Measurements from ENCODE around the gene NR2C2. TPM values are rescaled to one million over a fixed set of nuclear protein-coding genes. Genes with fewer than 3 reads are reported as not detected.

Gene NR2C2
- total RNA-seq, 2 donors from 2014 or later, result 54.4 to 60.8 TPM

DNA sequence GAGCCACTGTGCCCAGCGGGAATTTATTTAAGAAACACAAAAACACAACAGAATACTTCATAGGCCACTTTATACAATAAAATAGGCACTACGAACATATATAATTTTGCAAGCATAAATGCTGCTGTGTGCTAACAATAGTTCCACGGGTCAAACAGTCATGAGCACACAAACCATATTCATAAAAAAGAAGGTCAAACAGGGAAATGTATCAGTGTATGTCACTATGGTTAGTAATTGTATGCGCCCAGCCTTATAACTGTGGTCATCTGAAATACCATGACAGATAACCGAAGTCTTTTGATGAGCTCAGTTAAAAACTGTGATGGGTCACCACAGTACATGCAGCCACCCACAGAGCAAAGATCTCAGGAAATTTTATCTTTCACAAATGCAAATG is 38.1 kb upstream of the NR2C2 start:
- Histone ChIP-seq H3K4me3 (ENCODE audit: low read length) (no peak overlapping the region), H3K36me3 (ENCODE audit: control insufficient read depth, insufficient read depth, low read length) (no peaks in the 10 kb centered on the region), H3K27ac (ENCODE audit: low read depth, low read length) (no peak overlapping the region), H3K9ac (ENCODE audit: extremely low read depth, low read length, poor library complexity, severe bottlenecking) (no peak overlapping the region), H3K4me1 (ENCODE audit: control insufficient read depth, insufficient read depth, low read length) (peaks cover 7% of the 10 kb centered on the region), H3K27me3 (ENCODE audit: control insufficient read depth, insufficient read depth, low read length, poor library complexity, severe bottlenecking) (no peaks in the 10 kb centered on the region), H3K9me3 (ENCODE audit: control insufficient read depth, low read length) (peaks cover 8% of the 10 kb centered on the region)
- peaks cover 12% of the 10 kb centered on the region for H3K4me1 Mint-ChIP-seq
- 82 to 97% methylated on average over 4 to 5 of the region's 5 CpGs for WGBS, 2 experiments (ENCODE audit: insufficient coverage in 1 of 2, insufficient read length in 1 of 2)
- TF ChIP-seq, protein P1, sequence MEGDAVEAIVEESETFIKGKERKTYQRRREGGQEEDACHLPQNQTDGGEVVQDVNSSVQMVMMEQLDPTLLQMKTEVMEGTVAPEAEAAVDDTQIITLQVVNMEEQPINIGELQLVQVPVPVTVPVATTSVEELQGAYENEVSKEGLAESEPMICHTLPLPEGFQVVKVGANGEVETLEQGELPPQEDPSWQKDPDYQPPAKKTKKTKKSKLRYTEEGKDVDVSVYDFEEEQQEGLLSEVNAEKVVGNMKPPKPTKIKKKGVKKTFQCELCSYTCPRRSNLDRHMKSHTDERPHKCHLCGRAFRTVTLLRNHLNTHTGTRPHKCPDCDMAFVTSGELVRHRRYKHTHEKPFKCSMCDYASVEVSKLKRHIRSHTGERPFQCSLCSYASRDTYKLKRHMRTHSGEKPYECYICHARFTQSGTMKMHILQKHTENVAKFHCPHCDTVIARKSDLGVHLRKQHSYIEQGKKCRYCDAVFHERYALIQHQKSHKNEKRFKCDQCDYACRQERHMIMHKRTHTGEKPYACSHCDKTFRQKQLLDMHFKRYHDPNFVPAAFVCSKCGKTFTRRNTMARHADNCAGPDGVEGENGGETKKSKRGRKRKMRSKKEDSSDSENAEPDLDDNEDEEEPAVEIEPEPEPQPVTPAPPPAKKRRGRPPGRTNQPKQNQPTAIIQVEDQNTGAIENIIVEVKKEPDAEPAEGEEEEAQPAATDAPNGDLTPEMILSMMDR (conservative IDR thresholded peaks at IDR 0.05), result no peak
- H3K36me3 Mint-ChIP-seq (ENCODE audit: low read depth), result peaks cover 15% of the 10 kb centered on the region
- DNase-seq, result no peak
- H3K27ac Mint-ChIP-seq, result no peak overlapping the region
- H3K4me3 Mint-ChIP-seq, result no peak overlapping the region
- H3K27me3 Mint-ChIP-seq (ENCODE audit: insufficient read depth), result no peaks in the 10 kb centered on the region
- H3K9me3 Mint-ChIP-seq, result peaks cover 7% of the 10 kb centered on the region

DNA sequence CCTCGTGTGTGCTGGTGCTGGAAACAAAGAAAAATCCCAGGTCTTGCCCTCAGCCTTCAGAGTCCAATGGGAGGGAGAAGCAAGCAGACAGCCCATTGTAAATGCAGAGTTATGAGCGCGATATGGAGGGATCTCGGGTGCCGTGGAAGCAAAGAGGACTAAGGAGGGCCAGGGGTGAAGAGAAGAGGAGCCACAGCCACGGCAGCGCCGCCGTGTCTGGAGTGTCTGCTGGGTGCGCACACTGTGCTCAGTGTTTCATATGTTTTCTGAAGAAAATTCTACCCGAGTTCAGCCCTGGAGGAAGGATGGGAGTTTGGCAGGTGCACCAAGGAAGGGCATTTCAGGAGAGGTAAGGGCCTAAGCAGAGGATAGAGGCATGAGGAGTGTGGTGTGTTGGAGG is 35.7 kb upstream of the NR2C2 start:
- Mint-ChIP-seq H3K27me3 (ENCODE audit: insufficient read depth) (no peaks in the 10 kb centered on the region), H3K27ac (no peak overlapping the region), H3K4me1 (peaks cover 12% of the 10 kb centered on the region), H3K9me3 (no peaks in the 10 kb centered on the region), H3K4me3 (no peak overlapping the region), H3K36me3 (ENCODE audit: low read depth) (peaks cover 3% of the 10 kb centered on the region)
- Histone ChIP-seq H3K9ac (ENCODE audit: extremely low read depth, low read length, poor library complexity, severe bottlenecking) (no peak overlapping the region), H3K27ac (ENCODE audit: low read depth, low read length) (no peak overlapping the region), H3K36me3 (ENCODE audit: control insufficient read depth, insufficient read depth, low read length) (no peaks in the 10 kb centered on the region), H3K4me1 (ENCODE audit: control insufficient read depth, insufficient read depth, low read length) (peaks cover 7% of the 10 kb centered on the region), H3K9me3 (ENCODE audit: control insufficient read depth, low read length) (no peaks in the 10 kb centered on the region), H3K4me3 (ENCODE audit: low read length) (no peak overlapping the region), H3K27me3 (ENCODE audit: control insufficient read depth, insufficient read depth, low read length, poor library complexity, severe bottlenecking) (no peaks in the 10 kb centered on the region)
- 95% methylated on average over 11 of the region's 11 CpGs for WGBS, 2 experiments (ENCODE audit: insufficient coverage in 1 of 2, insufficient read length in 1 of 2)
- TF ChIP-seq, protein P1 (conservative IDR thresholded peaks at IDR 0.05), result no peak
- no peak for DNase-seq

DNA sequence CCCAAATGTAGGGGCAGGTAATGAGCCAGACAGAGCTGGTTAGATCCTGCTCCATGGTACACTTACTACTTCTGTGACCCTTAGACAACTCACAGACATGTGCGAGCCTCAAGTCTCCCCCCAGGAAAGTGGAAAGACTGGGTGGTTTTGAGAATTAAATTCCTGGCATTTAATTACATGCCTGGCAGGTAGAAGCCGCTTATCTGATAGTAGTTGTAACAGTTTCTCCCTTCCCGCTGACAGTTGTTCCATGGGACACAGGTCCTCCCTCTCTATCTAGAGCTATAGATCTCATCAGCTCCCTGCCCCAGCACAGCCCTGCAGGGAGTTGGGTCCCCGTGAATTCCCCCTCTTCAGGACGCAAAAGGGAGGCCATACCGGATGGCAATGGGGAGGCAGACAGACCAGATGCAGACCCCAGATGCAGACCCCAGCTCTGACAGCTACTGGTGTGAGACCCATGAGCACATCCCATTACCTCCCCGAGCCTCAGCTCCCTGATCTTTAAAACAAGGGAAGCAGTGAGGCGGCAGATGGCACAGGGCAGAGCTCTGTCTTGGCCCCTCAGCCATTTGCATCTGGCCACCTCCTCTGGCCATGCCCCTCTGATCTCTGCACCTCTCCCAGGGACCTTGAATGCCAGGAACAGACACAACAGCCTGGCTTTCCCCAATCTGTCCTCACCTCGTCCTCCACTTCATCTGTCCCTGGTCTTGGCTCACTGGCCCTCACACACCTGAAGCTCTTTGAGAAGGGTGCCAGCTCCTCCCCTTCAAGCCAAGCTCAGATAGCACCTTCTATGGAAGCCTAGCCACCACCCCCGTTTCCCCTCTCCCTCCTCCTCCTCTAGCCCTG is 34.1 kb upstream of the NR2C2 start:
- peaks cover 12% of the 10 kb centered on the region for H3K4me1 Mint-ChIP-seq
- no peaks in the 10 kb centered on the region for H3K27me3 Mint-ChIP-seq (ENCODE audit: insufficient read depth)
- Histone ChIP-seq H3K4me1 (ENCODE audit: control insufficient read depth, insufficient read depth, low read length) (peaks cover 7% of the 10 kb centered on the region), H3K4me3 (ENCODE audit: low read length) (no peak overlapping the region), H3K27me3 (ENCODE audit: control insufficient read depth, insufficient read depth, low read length, poor library complexity, severe bottlenecking) (no peaks in the 10 kb centered on the region), H3K27ac (ENCODE audit: low read depth, low read length) (no peak overlapping the region), H3K36me3 (ENCODE audit: control insufficient read depth, insufficient read depth, low read length) (no peaks in the 10 kb centered on the region), H3K9ac (ENCODE audit: extremely low read depth, low read length, poor library complexity, severe bottlenecking) (no peak overlapping the region), H3K9me3 (ENCODE audit: control insufficient read depth, low read length) (no peaks in the 10 kb centered on the region)
- H3K9me3 Mint-ChIP-seq, result no peaks in the 10 kb centered on the region
- no peak overlapping the region for H3K4me3 Mint-ChIP-seq
- H3K27ac Mint-ChIP-seq, result peak overlapping the region; percentile 15
- H3K36me3 Mint-ChIP-seq (ENCODE audit: low read depth), result no peaks in the 10 kb centered on the region
- DNase-seq, result peak; percentile 47
- WGBS, 2 experiments (ENCODE audit: insufficient coverage in 1 of 2, insufficient read length in 1 of 2), result 79 to 88% methylated on average over 6 to 10 of the region's 10 CpGs
- TF ChIP-seq, protein P1 (conservative IDR thresholded peaks at IDR 0.05), result no peak

All from endodermal cell (in vitro differentiated cells).